Right atrium auricular region (tissue), 2 donors: ENCODE measurements around the gene KRTAP26-1. TPM values are rescaled to one million over a fixed set of nuclear protein-coding genes. Genes with fewer than 3 reads are reported as not detected.

Source experiments
- DNase-seq: peaks from one replicate; pipeline ENCODE4 v3.0.0-alpha.2; 2019; ENCODE audit warnings: low spot score
- H3K27ac ChIP-seq, 2 donors: fragments of 200-600 bp; sonication (generic); 1 replicate in 1 of 2; 2 replicates in 1 of 2; pipeline ENCODE4 v1.5.1; 2016 to 2019
- H3K27me3 ChIP-seq, 2 donors: fragments of 200-600 bp; sonication (generic); one replicate each; pipeline versions ENCODE4 v1.5.1 to v1.6.0; 2017 to 2019
- H3K36me3 ChIP-seq: fragments of 200-600 bp; sonication (generic); one replicate; pipeline ENCODE4 v1.5.1; 2016
- H3K4me1 ChIP-seq, 2 donors: fragments of 200-600 bp; sonication (generic); one replicate each; pipeline versions ENCODE4 v1.5.1 to v1.6.0; 2017 to 2019
- H3K4me3 ChIP-seq, 2 donors: fragments of 200-600 bp; sonication (generic); 1 replicate in 1 of 2; 2 replicates in 1 of 2; pipeline ENCODE4 v1.5.1; 2017 to 2019; ENCODE audit warnings: mild to moderate bottlenecking in 1 of 2, moderate library complexity in 1 of 2
- H3K9me3 ChIP-seq, 2 donors: fragments of 200-600 bp; sonication (generic); one replicate each; pipeline ENCODE4 v1.5.1; 2019
- CTCF ChIP-seq, 2 donors: fragments of 200-600 bp; sonication (generic); IDR thresholded peaks; one replicate each; pipeline ENCODE4 v1.5.1; 2019; ENCODE audit warnings: antibody characterized with exemption in 2 of 2
- total RNA-seq, 2 donors: library from RNA; depleted of rRNA; stranded (reverse); fragments of >200 nt; gene quantifications; one replicate each; pipeline ENCODE4 v1.1.0, GENCODE V29; 2016

The KRTAP26-1 gene
- total RNA-seq, 2 donors from 2014 or later: not detected

GRCh38 chr21:30345014-30345413, 24.9 kb upstream of the KRTAP26-1 start:
- no peak for TF ChIP-seq CTCF (IDR thresholded peaks at IDR 0.05)
- Histone ChIP-seq H3K27ac (no peak overlapping the region), H3K27me3 (no peaks in the 10 kb centered on the region), H3K4me1 (peaks cover 0 to under 1% of the 10 kb centered on the region in 2 donors), H3K4me3 (no peak overlapping the region), H3K36me3 (no peaks in the 10 kb centered on the region), H3K9me3 (no peaks in the 10 kb centered on the region)
- no peak for DNase-seq

- H3K4me3 ChIP-seq: no peak overlapping the region
- TF ChIP-seq CTCF (IDR thresholded peaks at IDR 0.05): peak; percentile 84 to 90
- no peaks in the 10 kb centered on the region for H3K36me3 ChIP-seq
- DNase-seq: no peak
- no peaks in the 10 kb centered on the region for H3K27me3 ChIP-seq
- H3K9me3 ChIP-seq: no peaks in the 10 kb centered on the region
- no peak overlapping the region for H3K27ac ChIP-seq
- no peaks in the 10 kb centered on the region for H3K4me1 ChIP-seq
Measured at GRCh38 chr21:30340714-30341573, 20.8 kb upstream of the KRTAP26-1 start.

GRCh38 chr21:30338717-30339116, 18.6 kb upstream of the KRTAP26-1 start:
- no peaks in the 10 kb centered on the region for H3K9me3 ChIP-seq
- no peaks in the 10 kb centered on the region for H3K27me3 ChIP-seq
- no peak overlapping the region for H3K27ac ChIP-seq
- H3K36me3 ChIP-seq: no peaks in the 10 kb centered on the region
- H3K4me1 ChIP-seq: no peaks in the 10 kb centered on the region
- H3K4me3 ChIP-seq: no peak overlapping the region
- no peak for DNase-seq
- TF ChIP-seq CTCF (IDR thresholded peaks at IDR 0.05): no peak

GRCh38 chr21:30337772-30338171, 17.7 kb upstream of the KRTAP26-1 start:
- no peaks in the 10 kb centered on the region for H3K9me3 ChIP-seq
- no peak overlapping the region for H3K27ac ChIP-seq
- no peak for DNase-seq
- no peaks in the 10 kb centered on the region for H3K36me3 ChIP-seq
- no peaks in the 10 kb centered on the region for H3K27me3 ChIP-seq
- no peak overlapping the region for H3K4me3 ChIP-seq
- no peaks in the 10 kb centered on the region for H3K4me1 ChIP-seq
- no peak for TF ChIP-seq CTCF (IDR thresholded peaks at IDR 0.05)

- DNase-seq: no peak
- Histone ChIP-seq H3K36me3 (no peaks in the 10 kb centered on the region), H3K4me1 (no peaks in the 10 kb centered on the region), H3K9me3 (no peaks in the 10 kb centered on the region), H3K27me3 (no peaks in the 10 kb centered on the region), H3K4me3 (no peak within 1 kb of the TSS), H3K27ac (no peak within 1 kb of the TSS)
- no peak for TF ChIP-seq CTCF (IDR thresholded peaks at IDR 0.05)
Measured at GRCh38 chr21:30337276-30337744, 17.2 kb upstream of the KRTAP26-1 start, which contains the start of gene KRTAP27-1. Gene KRTAP27-1, minus strand, starts transcription at chr21:30337694. Its CDS starts 26 bp downstream, at chr21:30337668.
